ENCODE results near the gene COLQ.

COLQ gene

DNA sequence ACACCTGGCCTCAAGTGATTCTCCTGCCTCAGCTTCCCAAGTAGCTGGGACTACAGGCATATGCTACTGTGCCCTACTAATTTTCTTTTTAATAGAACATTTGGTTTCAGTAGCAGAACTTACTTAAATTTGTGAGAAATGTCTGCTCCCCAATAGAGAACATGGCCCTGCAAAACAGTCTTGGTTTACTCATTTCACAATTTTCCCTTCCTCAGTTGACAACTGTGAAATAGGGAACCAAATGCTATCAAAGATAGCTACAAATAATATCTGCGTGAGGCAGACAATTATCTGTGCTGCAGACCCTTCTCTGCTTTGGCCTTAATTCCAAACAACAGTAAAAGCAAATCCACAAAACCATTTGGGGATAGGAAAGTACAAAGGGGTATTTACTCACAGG, 116.7 kb downstream of the COLQ start:
- TF ChIP-seq, protein P1, sequence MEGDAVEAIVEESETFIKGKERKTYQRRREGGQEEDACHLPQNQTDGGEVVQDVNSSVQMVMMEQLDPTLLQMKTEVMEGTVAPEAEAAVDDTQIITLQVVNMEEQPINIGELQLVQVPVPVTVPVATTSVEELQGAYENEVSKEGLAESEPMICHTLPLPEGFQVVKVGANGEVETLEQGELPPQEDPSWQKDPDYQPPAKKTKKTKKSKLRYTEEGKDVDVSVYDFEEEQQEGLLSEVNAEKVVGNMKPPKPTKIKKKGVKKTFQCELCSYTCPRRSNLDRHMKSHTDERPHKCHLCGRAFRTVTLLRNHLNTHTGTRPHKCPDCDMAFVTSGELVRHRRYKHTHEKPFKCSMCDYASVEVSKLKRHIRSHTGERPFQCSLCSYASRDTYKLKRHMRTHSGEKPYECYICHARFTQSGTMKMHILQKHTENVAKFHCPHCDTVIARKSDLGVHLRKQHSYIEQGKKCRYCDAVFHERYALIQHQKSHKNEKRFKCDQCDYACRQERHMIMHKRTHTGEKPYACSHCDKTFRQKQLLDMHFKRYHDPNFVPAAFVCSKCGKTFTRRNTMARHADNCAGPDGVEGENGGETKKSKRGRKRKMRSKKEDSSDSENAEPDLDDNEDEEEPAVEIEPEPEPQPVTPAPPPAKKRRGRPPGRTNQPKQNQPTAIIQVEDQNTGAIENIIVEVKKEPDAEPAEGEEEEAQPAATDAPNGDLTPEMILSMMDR (IDR thresholded peaks at IDR 0.05; ENCODE audit: insufficient read depth, low read depth, low read length, missing control alignments): no peak
- H3K4me3 ChIP-seq (ENCODE audit: low read depth, low read length): no peak overlapping the region
- peak; percentile 45 for DNase-seq (ENCODE audit: low read depth)

DNA sequence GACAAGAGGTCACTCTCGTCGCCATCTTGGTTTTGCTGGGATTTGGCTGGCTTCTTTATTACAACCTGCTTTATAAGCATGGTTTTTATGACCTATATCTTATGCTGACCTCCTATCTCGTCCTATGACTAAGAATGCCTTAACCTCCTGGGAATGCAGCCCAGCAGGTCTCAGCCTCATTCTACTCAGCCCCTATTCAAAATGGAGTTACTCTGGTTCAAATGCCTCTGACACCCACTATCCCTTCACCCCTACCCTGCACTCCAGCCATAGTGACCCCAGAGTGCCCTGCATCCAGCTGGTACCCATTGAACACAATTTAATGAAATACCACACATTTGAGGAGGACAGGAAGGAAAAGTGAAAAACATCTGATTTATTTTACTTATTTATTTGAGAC, 117.5 kb downstream of the COLQ start:
- no peak overlapping the region for H3K4me3 ChIP-seq (ENCODE audit: low read depth, low read length)
- no peak for DNase-seq (ENCODE audit: low read depth)
- TF ChIP-seq, protein P1 (IDR thresholded peaks at IDR 0.05; ENCODE audit: insufficient read depth, low read depth, low read length, missing control alignments): no peak

DNA sequence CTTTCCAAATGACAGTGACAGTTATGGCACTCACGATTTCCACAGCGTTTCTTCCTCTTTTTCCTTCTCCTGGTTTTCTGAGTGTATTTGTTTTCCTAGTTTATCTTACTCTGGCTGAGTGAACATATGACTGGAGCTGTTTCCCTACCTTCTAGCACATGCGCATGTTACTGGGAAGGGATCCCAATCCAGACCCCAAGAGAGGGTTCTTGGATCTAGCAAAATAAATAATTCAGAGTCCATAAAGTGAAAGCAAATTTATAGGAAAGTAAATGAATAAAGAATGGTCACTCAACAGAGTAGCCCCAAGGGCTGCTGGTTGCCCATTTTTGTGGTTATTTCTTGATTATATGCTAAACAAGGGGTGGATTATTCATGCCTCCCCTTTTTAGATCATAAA, 118.0 kb downstream of the COLQ start:
- H3K4me3 ChIP-seq (ENCODE audit: low read depth, low read length): no peak overlapping the region
- DNase-seq (ENCODE audit: low read depth): no peak
- TF ChIP-seq, protein P1 (IDR thresholded peaks at IDR 0.05; ENCODE audit: insufficient read depth, low read depth, low read length, missing control alignments): no peak

DNA sequence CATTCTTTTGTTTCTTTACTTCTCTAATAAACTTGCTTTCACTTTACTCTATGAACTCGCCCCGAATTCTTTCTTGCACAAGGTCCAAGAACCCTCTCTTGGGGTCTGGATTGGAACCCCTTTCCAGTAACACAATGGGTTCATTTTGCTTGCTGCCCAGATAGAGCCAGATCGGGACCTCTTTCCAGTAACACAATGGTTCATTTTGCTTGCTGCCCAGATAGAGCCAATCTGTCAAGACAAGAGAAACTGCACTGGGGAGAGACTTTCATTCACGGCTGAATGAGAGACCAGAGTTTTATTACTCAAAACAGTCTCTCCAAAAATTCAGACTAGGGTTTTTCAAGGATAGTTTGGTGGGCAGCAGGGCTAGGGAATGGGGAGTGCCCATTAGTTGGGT, 119.6 kb downstream of the COLQ start:
- DNase-seq (ENCODE audit: low read depth): no peak
- H3K4me3 ChIP-seq (ENCODE audit: low read depth, low read length): no peak overlapping the region
- TF ChIP-seq, protein P1 (IDR thresholded peaks at IDR 0.05; ENCODE audit: insufficient read depth, low read depth, low read length, missing control alignments): no peak
